Loucy (cell line): Measurements from ENCODE around the gene CACNA1A.

Source experiments
- H2AFZ ChIP-seq: fragments of 200-600 bp; sonication (generic); 2 replicates; pipeline ENCODE4 v1.6.0; 2016; ENCODE audit warnings: antibody characterized with exemption, mild to moderate bottlenecking, low read length, moderate library complexity
- H3F3A ChIP-seq: fragments of 200-600 bp; 2 replicates; pipeline ENCODE4 v1.6.0; 2016; ENCODE audit warnings: antibody characterized with exemption, low read depth, mild to moderate bottlenecking
- H3K27me3 ChIP-seq: fragments of 200-600 bp; sonication (generic); 2 replicates; pipeline ENCODE4 v1.6.1; 2014; ENCODE audit warnings: low read length, mild to moderate bottlenecking; ENCODE audit not compliant: insufficient read depth, poor library complexity, severe bottlenecking
- H3K36me3 ChIP-seq: fragments of 200-600 bp; sonication (generic); 2 replicates; pipeline ENCODE4 v1.6.1; 2016; ENCODE audit warnings: low read length; ENCODE audit not compliant: insufficient read depth
- H3K4me1 ChIP-seq: fragments of 200-600 bp; sonication (generic); 2 replicates; pipeline ENCODE4 v1.5.1; 2014; ENCODE audit warnings: low read length, mild to moderate bottlenecking; ENCODE audit not compliant: insufficient read depth, poor library complexity, severe bottlenecking
- H3K4me2 ChIP-seq: fragments of 200-600 bp; sonication (generic); 2 replicates; pipeline ENCODE4 v1.6.0; 2014; ENCODE audit warnings: antibody characterized with exemption, low read length, low read depth, mild to moderate bottlenecking; ENCODE audit not compliant: poor library complexity, severe bottlenecking
- H3K4me3 ChIP-seq: fragments of 200-600 bp; sonication (generic); 2 replicates; pipeline ENCODE4 v1.5.1; 2014; ENCODE audit warnings: low read length, mild to moderate bottlenecking, mixed read lengths; ENCODE audit not compliant: poor library complexity, severe bottlenecking
- H3K79me2 ChIP-seq: fragments of 200-600 bp; sonication (generic); 2 replicates; pipeline ENCODE4 v1.6.1; 2014; ENCODE audit warnings: low read length; ENCODE audit not compliant: insufficient read depth
- H3K9ac ChIP-seq: fragments of 200-600 bp; sonication (generic); 2 replicates; pipeline ENCODE4 v1.6.0; 2014; ENCODE audit warnings: mild to moderate bottlenecking, low read depth, low read length, moderate library complexity; ENCODE audit not compliant: poor library complexity, severe bottlenecking
- H3K9me2 ChIP-seq: fragments of 200-600 bp; sonication (generic); replicated peaks from 2 replicates; pipeline ENCODE4 v1.6.1; 2016; ENCODE audit warnings: low read depth, low read length, mixed read lengths
- H3K9me3 ChIP-seq: fragments of 200-600 bp; sonication (generic); 2 replicates; pipeline ENCODE4 v1.6.1; 2014; ENCODE audit warnings: mild to moderate bottlenecking, antibody characterized with exemption, low read length, low read depth; ENCODE audit not compliant: insufficient read depth
- H4K20me1 ChIP-seq: fragments of 200-600 bp; sonication (generic); 2 replicates; pipeline ENCODE4 v1.6.0; 2014; ENCODE audit warnings: antibody characterized with exemption, low read length, mild to moderate bottlenecking; ENCODE audit not compliant: insufficient read depth, poor library complexity, severe bottlenecking
- EZH2phosphoT487 ChIP-seq: fragments of 200-600 bp; IDR thresholded peaks from 2 replicates; pipeline ENCODE4 v1.6.1; 2018; ENCODE audit warnings: antibody characterized with exemption, mild to moderate bottlenecking, moderate library complexity, borderline replicate concordance
- TF ChIP-seq, protein P1 (sequence below): fragments of 200-600 bp; sonication (generic); conservative IDR thresholded peaks from 2 replicates; pipeline ENCODE4 v1.5.1; 2014; ENCODE audit warnings: mild to moderate bottlenecking, antibody characterized with exemption, low read length

The CACNA1A gene

DNA sequence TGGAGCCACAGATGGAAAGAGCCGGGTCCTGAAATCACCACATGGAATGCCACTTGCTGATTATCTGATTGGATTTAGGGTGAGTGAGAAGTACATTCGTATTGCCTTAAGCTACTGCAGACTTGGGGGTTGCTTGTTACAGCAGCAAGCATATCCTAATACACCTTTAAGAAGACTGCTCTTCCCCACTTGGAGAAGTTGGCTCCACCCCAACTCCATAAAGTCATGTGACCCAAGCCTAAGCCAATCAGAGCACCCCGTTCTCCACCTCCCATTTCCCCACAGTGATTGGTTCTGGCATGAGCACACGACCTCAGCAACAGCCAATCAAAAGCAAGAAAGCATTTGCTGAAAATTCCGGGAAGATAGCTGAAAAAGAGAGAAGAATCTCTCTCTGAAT, 23.1 kb downstream of the CACNA1A start:
- Histone ChIP-seq H3K4me2 (no peak overlapping the region), H3K79me2 (no peaks in the 10 kb centered on the region), H4K20me1 (no peaks in the 10 kb centered on the region), H2AFZ (no peak overlapping the region), H3F3A (no peaks in the 10 kb centered on the region), H3K9me2 (no peaks in the 10 kb centered on the region), H3K9ac (no peak overlapping the region), H3K4me3 (no peak overlapping the region), H3K9me3 (no peaks in the 10 kb centered on the region), H3K36me3 (no peaks in the 10 kb centered on the region), H3K27me3 (no peaks in the 10 kb centered on the region), H3K4me1 (no peaks in the 10 kb centered on the region)
- no peak for TF ChIP-seq EZH2phosphoT487
- TF ChIP-seq, protein P1, sequence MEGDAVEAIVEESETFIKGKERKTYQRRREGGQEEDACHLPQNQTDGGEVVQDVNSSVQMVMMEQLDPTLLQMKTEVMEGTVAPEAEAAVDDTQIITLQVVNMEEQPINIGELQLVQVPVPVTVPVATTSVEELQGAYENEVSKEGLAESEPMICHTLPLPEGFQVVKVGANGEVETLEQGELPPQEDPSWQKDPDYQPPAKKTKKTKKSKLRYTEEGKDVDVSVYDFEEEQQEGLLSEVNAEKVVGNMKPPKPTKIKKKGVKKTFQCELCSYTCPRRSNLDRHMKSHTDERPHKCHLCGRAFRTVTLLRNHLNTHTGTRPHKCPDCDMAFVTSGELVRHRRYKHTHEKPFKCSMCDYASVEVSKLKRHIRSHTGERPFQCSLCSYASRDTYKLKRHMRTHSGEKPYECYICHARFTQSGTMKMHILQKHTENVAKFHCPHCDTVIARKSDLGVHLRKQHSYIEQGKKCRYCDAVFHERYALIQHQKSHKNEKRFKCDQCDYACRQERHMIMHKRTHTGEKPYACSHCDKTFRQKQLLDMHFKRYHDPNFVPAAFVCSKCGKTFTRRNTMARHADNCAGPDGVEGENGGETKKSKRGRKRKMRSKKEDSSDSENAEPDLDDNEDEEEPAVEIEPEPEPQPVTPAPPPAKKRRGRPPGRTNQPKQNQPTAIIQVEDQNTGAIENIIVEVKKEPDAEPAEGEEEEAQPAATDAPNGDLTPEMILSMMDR: no peak

DNA sequence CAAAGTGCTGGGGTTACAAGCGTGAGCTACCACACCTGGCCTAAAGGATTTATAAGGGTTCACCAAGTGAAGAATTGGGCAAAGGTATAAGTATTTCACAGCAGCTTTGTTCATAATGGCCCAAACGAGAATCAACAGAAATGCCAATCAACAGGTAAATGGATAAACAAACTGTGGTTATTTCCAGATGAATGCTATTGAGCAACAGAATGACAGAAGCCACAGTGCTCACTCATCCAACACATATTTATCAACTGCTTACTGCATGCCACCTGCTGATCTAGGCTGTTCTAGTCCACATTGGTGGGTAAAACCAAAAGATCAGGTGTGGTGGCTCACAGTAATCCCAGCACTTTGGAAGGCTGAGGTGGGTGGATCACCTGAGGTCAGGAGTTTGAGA, 27.7 kb downstream of the CACNA1A start:
- no peak overlapping the region for H3K4me3 ChIP-seq
- no peaks in the 10 kb centered on the region for H3K27me3 ChIP-seq
- peaks cover 16% of the 10 kb centered on the region; the same call in 1 of the 2 replicates for H3K9me3 ChIP-seq
- H3K36me3 ChIP-seq: no peaks in the 10 kb centered on the region
- TF ChIP-seq, protein P1: no peak
- no peak for TF ChIP-seq EZH2phosphoT487
- no peaks in the 10 kb centered on the region for H3F3A ChIP-seq
- H3K4me1 ChIP-seq: no peaks in the 10 kb centered on the region
- H4K20me1 ChIP-seq: no peaks in the 10 kb centered on the region
- no peaks in the 10 kb centered on the region for H3K79me2 ChIP-seq
- H2AFZ ChIP-seq: no peak overlapping the region
- H3K9ac ChIP-seq: no peak overlapping the region
- no peak overlapping the region for H3K4me2 ChIP-seq
- H3K9me2 ChIP-seq: no peaks in the 10 kb centered on the region

DNA sequence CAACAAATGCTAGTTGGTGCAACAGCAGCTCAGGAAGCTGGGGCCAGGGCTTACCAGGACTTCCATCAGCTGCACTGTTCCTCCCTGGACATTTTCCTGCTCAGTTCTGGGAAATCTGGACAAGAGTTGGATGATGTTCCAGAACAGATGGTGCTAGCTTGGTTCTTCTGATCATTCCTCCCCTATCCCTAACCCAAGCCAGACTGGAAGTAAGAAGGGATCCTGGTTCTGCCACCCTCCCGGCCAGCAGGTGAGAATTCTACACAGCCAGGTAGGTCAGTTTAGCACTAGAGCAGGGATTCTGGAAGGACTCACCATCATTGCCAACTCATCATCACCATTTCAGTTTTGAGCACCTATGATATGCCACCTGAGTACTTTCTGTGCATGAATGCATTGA, 30.2 kb downstream of the CACNA1A start:
- Histone ChIP-seq H3K27me3 (no peaks in the 10 kb centered on the region), H3K4me3 (no peak overlapping the region), H4K20me1 (no peaks in the 10 kb centered on the region), H2AFZ (no peak overlapping the region), H3K9ac (no peak overlapping the region), H3K79me2 (no peaks in the 10 kb centered on the region), H3K9me2 (no peaks in the 10 kb centered on the region), H3K9me3 (peaks cover 16% of the 10 kb centered on the region; the same call in 1 of the 2 replicates), H3K4me2 (no peak overlapping the region), H3K36me3 (no peaks in the 10 kb centered on the region), H3F3A (no peaks in the 10 kb centered on the region), H3K4me1 (no peaks in the 10 kb centered on the region)
- no peak for TF ChIP-seq EZH2phosphoT487
- TF ChIP-seq, protein P1: no peak
